Smooth muscle cell (in vitro differentiated cells): Measurements from ENCODE around the gene PTPRM. TPM values are rescaled to one million over a fixed set of nuclear protein-coding genes. Genes with fewer than 3 reads are reported as not detected.

Experiments used
- DNase-seq: peaks from one replicate; lab custom pipeline; 2025; ENCODE audit not compliant: unreplicated experiment; lab: John Stamatoyannopoulos, UW
- H2AFZ ChIP-seq: fragments of 200-600 bp; sonication (generic); 2 replicates; pipeline ENCODE4 v1.6.0; 2016; ENCODE audit warnings: antibody characterized with exemption, low read depth, mild to moderate bottlenecking
- H3F3A ChIP-seq: fragments of 200-600 bp; sonication (generic); 2 replicates; pipeline ENCODE4 v1.6.0; 2017; ENCODE audit warnings: antibody characterized with exemption, low read depth
- H3K27ac ChIP-seq: fragments of 200-600 bp; sonication (generic); 2 replicates; pipeline ENCODE4 v1.5.1; 2016; ENCODE audit warnings: low read depth, mild to moderate bottlenecking
- H3K27me3 ChIP-seq: fragments of 200-600 bp; sonication (generic); 2 replicates; pipeline ENCODE4 v1.6.1; 2016; ENCODE audit warnings: low read depth, mild to moderate bottlenecking
- H3K36me3 ChIP-seq: fragments of 200-600 bp; sonication (generic); 2 replicates; pipeline ENCODE4 v1.5.1; 2016; ENCODE audit warnings: low read depth
- H3K4me1 ChIP-seq: fragments of 200-600 bp; sonication (generic); 2 replicates; pipeline ENCODE4 v1.5.1; 2016; ENCODE audit warnings: low read depth
- H3K4me2 ChIP-seq: fragments of 200-600 bp; sonication (generic); 2 replicates; pipeline ENCODE4 v1.6.0; 2016; ENCODE audit warnings: mild to moderate bottlenecking
- H3K4me3 ChIP-seq: fragments of 200-600 bp; sonication (generic); 2 replicates; pipeline ENCODE4 v1.5.1; 2016; ENCODE audit warnings: mild to moderate bottlenecking
- H3K79me2 ChIP-seq: fragments of 200-600 bp; sonication (generic); 2 replicates; pipeline ENCODE4 v1.6.0; 2016; ENCODE audit warnings: low read depth, mild to moderate bottlenecking
- H3K9ac ChIP-seq: fragments of 200-600 bp; sonication (generic); 2 replicates; pipeline ENCODE4 v1.6.0; 2016; ENCODE audit warnings: low read depth
- H3K9me3 ChIP-seq: fragments of 200-600 bp; sonication (generic); replicated peaks from 2 replicates; pipeline ENCODE4 v1.5.1; 2016; ENCODE audit warnings: low read depth
- H4K20me1 ChIP-seq: fragments of 200-600 bp; sonication (generic); 2 replicates; pipeline ENCODE4 v1.6.0; 2016; ENCODE audit warnings: low read depth
- CTCF ChIP-seq: fragments of 200-600 bp; sonication (generic); IDR thresholded peaks from 2 replicates; pipeline ENCODE4 v1.5.1; 2017; ENCODE audit warnings: borderline replicate concordance, mild to moderate bottlenecking, antibody characterized with exemption; ENCODE audit not compliant: insufficient read depth, poor library complexity, severe bottlenecking
- WGBS: methylation state at CpG from one replicate; pipeline ENCODE4 v1.1.7; 2016; ENCODE audit warnings: low lambda C conversion rate; 5-methylcytosine and 5-hydroxymethylcytosine counted together
- polyA plus RNA-seq: library from polyadenylated mRNA; unstranded; fragments of >200 nt; fragmentation: Nextera tagmentation; extraction: Ambion mirVana; gene quantifications from 2 replicates; pipeline ENCODE4 v1.2.1, GENCODE V29; 2016
- total RNA-seq: library from RNA; depleted of rRNA; stranded (reverse); fragments of >200 nt; gene quantifications from 2 replicates; pipeline ENCODE4 v1.2.3, GENCODE V29; 2014

The PTPRM gene
- total and polyA plus RNA-seq, 2 experiments from 2014 or later = 57.5 to 115 TPM

DNA sequence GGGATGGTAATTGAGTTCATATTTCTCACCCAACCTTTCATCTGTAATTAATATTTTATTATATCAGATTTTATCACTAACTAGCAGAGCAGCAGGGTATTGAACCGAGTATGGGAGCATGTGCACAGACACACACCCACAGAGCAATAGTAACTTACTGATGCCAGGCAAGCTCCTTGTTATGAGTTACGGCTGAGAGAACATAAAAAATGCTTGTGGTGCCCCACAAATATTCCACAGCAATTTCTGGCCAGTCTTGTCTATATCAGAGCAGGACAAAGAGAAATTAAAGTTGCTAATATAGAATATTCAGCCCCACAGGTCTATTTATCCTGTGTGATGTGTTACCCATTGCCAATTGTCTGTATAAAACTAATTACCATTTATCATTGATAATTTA is 540.3 kb downstream of the PTPRM start:
- Histone ChIP-seq H3K36me3 (peaks cover 6% of the 10 kb centered on the region), H3K4me2 (no peak overlapping the region), H3K4me1 (peaks cover 4% of the 10 kb centered on the region), H2AFZ (no peak overlapping the region), H3K27me3 (no peaks in the 10 kb centered on the region), H3K27ac (no peak overlapping the region), H3K4me3 (no peak overlapping the region), H4K20me1 (peaks cover 10% of the 10 kb centered on the region), H3K79me2 (no peaks in the 10 kb centered on the region), H3K9ac (no peak overlapping the region), H3K9me3 (no peaks in the 10 kb centered on the region), H3F3A (no peaks in the 10 kb centered on the region)
- DNase-seq = no peak
- no peak for TF ChIP-seq CTCF
- 69% methylated on average over 2 of the region's 2 CpGs for WGBS

DNA sequence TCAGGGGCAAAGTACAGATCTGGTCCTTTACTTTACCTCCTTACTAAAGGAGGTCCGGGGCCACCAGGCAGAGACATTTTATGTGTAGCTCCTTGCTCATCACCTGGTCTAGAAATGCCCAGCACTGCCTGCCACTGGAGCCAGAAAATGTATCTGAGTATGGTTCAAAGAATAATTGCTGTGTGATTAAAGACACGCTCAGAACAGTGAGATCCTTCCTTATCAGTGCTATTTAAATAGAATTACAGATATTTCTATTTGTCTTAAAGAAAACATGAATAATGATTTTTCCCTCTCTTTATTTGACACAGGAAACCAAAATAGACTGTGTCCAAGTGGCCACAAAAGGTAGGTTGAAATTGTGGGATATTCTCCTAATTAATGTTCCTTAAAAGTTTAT is 547.4 kb downstream of the PTPRM start:
- 95% methylated on average over 2 of the region's 2 CpGs for WGBS
- no peak overlapping the region for H3K27ac ChIP-seq
- no peak overlapping the region for H3K4me2 ChIP-seq
- no peak overlapping the region for H2AFZ ChIP-seq
- no peak for DNase-seq
- H3K9me3 ChIP-seq = no peaks in the 10 kb centered on the region
- no peak overlapping the region for H3K9ac ChIP-seq
- H4K20me1 ChIP-seq = no peaks in the 10 kb centered on the region
- H3F3A ChIP-seq = no peaks in the 10 kb centered on the region
- peaks cover 7% of the 10 kb centered on the region for H3K4me1 ChIP-seq
- H3K36me3 ChIP-seq = no peaks in the 10 kb centered on the region
- TF ChIP-seq CTCF = no peak
- no peaks in the 10 kb centered on the region for H3K27me3 ChIP-seq
- no peaks in the 10 kb centered on the region for H3K79me2 ChIP-seq
- H3K4me3 ChIP-seq = no peak overlapping the region

- no peak for TF ChIP-seq CTCF
- H3K4me1 ChIP-seq = peaks cover 10% of the 10 kb centered on the region
- no peaks in the 10 kb centered on the region for H3K27me3 ChIP-seq
- H3K9me3 ChIP-seq = no peaks in the 10 kb centered on the region
- H3K27ac ChIP-seq = peak overlapping the region; percentile 51
- H3F3A ChIP-seq = no peaks in the 10 kb centered on the region
- H2AFZ ChIP-seq = no peak overlapping the region
- no peaks in the 10 kb centered on the region for H4K20me1 ChIP-seq
- no peak overlapping the region for H3K4me3 ChIP-seq
- H3K4me2 ChIP-seq = no peak overlapping the region
- no peak for DNase-seq
- H3K9ac ChIP-seq = no peak overlapping the region
- no peaks in the 10 kb centered on the region for H3K36me3 ChIP-seq
- no peaks in the 10 kb centered on the region for H3K79me2 ChIP-seq
- WGBS = 58% methylated on average over 2 of the region's 2 CpGs
These were observed 549.4 kb downstream of the PTPRM start for GRCh38 chr18:8116341-8117005.

DNA sequence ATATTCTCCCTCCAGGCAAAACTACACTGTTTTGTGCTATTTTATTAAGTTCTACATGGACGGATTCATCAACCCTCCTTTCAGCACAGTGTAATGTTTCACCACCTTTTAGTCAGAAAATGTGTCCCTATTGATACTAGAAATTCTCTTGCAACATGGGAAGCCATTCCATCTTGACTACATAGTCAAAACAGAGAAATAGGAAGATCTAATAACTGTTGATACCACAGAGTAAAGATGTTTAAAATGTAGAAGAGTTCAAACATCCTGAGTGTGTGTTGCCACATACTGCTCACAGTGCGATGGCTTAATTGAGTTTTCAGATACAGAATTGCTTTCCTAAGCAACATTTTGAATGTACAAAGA is 549.9 kb downstream of the PTPRM start:
- H3F3A ChIP-seq = no peaks in the 10 kb centered on the region
- H3K4me1 ChIP-seq = peaks cover 15% of the 10 kb centered on the region
- H3K27ac ChIP-seq = peak overlapping the region; percentile 51
- no peak for TF ChIP-seq CTCF
- H3K79me2 ChIP-seq = no peaks in the 10 kb centered on the region
- no peak for DNase-seq
- no peaks in the 10 kb centered on the region for H3K27me3 ChIP-seq
- H3K36me3 ChIP-seq = no peaks in the 10 kb centered on the region
- H3K4me3 ChIP-seq = no peak overlapping the region
- H2AFZ ChIP-seq = no peak overlapping the region
- H3K9me3 ChIP-seq = no peaks in the 10 kb centered on the region
- H3K4me2 ChIP-seq = no peak overlapping the region
- 93% methylated on average over 2 of the region's 2 CpGs for WGBS
- no peak overlapping the region for H3K9ac ChIP-seq
- no peaks in the 10 kb centered on the region for H4K20me1 ChIP-seq
